Measurements from ENCODE around the gene B4GALT2. TPM values are rescaled to one million over a fixed set of nuclear protein-coding genes. Genes with fewer than 3 reads are reported as not detected.

The B4GALT2 gene
- polyA plus RNA-seq, 1 of the 3 experiments (the other 2 are of a cell fraction) = 48.0 TPM

DNA sequence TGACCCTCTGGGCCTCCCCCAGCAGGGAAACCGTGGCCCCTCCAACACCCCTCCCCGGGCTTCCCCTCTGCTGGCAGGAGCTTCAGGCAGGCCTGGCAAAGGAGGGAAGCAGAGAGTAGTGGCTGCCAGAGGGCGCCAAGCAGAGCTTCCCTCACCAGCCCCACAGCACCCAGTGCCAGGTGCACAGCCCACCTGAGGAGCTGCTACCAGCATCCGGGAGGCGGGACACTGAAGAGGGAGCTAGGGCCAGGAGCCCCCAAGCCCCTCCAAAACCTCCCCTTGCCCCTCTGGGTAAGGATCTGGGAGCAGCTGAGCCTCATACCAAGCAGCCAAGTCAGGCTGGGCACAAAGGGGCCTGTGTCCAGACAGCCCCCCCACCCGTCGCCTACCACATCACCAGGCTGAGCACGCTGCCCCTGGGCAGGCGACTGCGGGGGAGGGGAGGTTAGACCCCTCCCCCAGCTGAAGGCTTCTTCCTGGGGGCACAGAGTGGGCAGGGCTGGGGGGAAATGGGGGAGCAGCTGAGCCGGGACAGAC is 32.0 kb downstream of the B4GALT2 start:
- Histone ChIP-seq H3K4me2 (no peak overlapping the region), H3K27me3 (ENCODE audit: insufficient read depth) (no peaks in the 10 kb centered on the region), H3K79me2 (ENCODE audit: insufficient read depth) (no peaks in the 10 kb centered on the region), H3K4me3 (ENCODE audit: low read depth in 2 of 2, low read length in 1 of 2) (no peak overlapping the region), H3K4me1 (ENCODE audit: control insufficient read depth in 1 of 2, insufficient read depth in 2 of 2, low read depth in 1 of 2, low read length in 1 of 2) (peaks cover 3 to 6% of the 10 kb centered on the region in 2 experiments; a peak in 2 of 4 replicates), H3K9me2 (no peaks in the 10 kb centered on the region), H4K20me1 (ENCODE audit: insufficient read depth) (no peaks in the 10 kb centered on the region), H3F3A (replicated peaks; ENCODE audit: insufficient read depth) (no peaks in the 10 kb centered on the region), H3K27ac (ENCODE audit: low read depth in 2 of 2, low read length in 1 of 2) (no peak overlapping the region), H3K36me3 (replicated peaks in 1 of 2; ENCODE audit: control insufficient read depth in 1 of 2, insufficient read depth in 2 of 2, low read length in 1 of 2) (no peaks in the 10 kb centered on the region), H3K9ac (no peak overlapping the region), H3K9me3 (no peaks in the 10 kb centered on the region), H2AFZ (ENCODE audit: low read depth) (no peak overlapping the region)
- CTCF ChIA-PET = interaction anchor here (0.7 to 8.4 kb wide), 6 partner anchors 8 to 74 kb away, joined by 3 to 77 read pairs (median 6); partner anchors contain the start of gene SLC6A9
- TF ChIP-seq, protein P1, sequence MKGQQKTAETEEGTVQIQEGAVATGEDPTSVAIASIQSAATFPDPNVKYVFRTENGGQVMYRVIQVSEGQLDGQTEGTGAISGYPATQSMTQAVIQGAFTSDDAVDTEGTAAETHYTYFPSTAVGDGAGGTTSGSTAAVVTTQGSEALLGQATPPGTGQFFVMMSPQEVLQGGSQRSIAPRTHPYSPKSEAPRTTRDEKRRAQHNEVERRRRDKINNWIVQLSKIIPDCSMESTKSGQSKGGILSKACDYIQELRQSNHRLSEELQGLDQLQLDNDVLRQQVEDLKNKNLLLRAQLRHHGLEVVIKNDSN (IDR thresholded peaks at IDR 0.05; ENCODE audit: borderline replicate concordance, low read depth) = no peak
- TF ChIP-seq, protein P2, sequence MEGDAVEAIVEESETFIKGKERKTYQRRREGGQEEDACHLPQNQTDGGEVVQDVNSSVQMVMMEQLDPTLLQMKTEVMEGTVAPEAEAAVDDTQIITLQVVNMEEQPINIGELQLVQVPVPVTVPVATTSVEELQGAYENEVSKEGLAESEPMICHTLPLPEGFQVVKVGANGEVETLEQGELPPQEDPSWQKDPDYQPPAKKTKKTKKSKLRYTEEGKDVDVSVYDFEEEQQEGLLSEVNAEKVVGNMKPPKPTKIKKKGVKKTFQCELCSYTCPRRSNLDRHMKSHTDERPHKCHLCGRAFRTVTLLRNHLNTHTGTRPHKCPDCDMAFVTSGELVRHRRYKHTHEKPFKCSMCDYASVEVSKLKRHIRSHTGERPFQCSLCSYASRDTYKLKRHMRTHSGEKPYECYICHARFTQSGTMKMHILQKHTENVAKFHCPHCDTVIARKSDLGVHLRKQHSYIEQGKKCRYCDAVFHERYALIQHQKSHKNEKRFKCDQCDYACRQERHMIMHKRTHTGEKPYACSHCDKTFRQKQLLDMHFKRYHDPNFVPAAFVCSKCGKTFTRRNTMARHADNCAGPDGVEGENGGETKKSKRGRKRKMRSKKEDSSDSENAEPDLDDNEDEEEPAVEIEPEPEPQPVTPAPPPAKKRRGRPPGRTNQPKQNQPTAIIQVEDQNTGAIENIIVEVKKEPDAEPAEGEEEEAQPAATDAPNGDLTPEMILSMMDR (IDR thresholded peaks at IDR 0.05) = no peak
- TF ChIP-seq MXI1 (IDR thresholded peaks at IDR 0.05; ENCODE audit: low read depth, low read length) (no peak), TAF1 (IDR thresholded peaks at IDR 0.05; ENCODE audit: borderline replicate concordance, low read depth, low read length) (no peak), EZH2phosphoT487 (IDR thresholded peaks at IDR 0.05; ENCODE audit: borderline replicate concordance, low read depth) (no peak), JUND (IDR thresholded peaks at IDR 0.05) (no peak), ZBTB33 (IDR thresholded peaks at IDR 0.05; ENCODE audit: borderline replicate concordance, low read depth) (no peak), YY1 (IDR thresholded peaks at IDR 0.05; ENCODE audit: low read depth) (no peak), FOXJ3 (CRISPR knock-in tag; IDR thresholded peaks at IDR 0.05) (no peak), TCF12 (IDR thresholded peaks at IDR 0.05) (no peak), RFX5 (IDR thresholded peaks at IDR 0.05; ENCODE audit: low read length) (no peak), POLR2AphosphoS5 (IDR thresholded peaks at IDR 0.05; ENCODE audit: low read depth, low read length) (no peak), RCOR1 (IDR thresholded peaks at IDR 0.05; ENCODE audit: low read length) (no peak), EP300 (IDR thresholded peaks at IDR 0.05; ENCODE audit: borderline replicate concordance in 1 of 2, low read depth in 1 of 2, low read length in 1 of 2) (no peak), IRF3 (IDR thresholded peaks at IDR 0.05; ENCODE audit: low read depth, low read length) (no peak), FOSL2 (IDR thresholded peaks at IDR 0.05; ENCODE audit: borderline replicate concordance, low read depth) (no peak), FOXM1 (IDR thresholded peaks at IDR 0.05; ENCODE audit: low read depth) (no peak)
- TF ChIP-seq, protein P3, sequence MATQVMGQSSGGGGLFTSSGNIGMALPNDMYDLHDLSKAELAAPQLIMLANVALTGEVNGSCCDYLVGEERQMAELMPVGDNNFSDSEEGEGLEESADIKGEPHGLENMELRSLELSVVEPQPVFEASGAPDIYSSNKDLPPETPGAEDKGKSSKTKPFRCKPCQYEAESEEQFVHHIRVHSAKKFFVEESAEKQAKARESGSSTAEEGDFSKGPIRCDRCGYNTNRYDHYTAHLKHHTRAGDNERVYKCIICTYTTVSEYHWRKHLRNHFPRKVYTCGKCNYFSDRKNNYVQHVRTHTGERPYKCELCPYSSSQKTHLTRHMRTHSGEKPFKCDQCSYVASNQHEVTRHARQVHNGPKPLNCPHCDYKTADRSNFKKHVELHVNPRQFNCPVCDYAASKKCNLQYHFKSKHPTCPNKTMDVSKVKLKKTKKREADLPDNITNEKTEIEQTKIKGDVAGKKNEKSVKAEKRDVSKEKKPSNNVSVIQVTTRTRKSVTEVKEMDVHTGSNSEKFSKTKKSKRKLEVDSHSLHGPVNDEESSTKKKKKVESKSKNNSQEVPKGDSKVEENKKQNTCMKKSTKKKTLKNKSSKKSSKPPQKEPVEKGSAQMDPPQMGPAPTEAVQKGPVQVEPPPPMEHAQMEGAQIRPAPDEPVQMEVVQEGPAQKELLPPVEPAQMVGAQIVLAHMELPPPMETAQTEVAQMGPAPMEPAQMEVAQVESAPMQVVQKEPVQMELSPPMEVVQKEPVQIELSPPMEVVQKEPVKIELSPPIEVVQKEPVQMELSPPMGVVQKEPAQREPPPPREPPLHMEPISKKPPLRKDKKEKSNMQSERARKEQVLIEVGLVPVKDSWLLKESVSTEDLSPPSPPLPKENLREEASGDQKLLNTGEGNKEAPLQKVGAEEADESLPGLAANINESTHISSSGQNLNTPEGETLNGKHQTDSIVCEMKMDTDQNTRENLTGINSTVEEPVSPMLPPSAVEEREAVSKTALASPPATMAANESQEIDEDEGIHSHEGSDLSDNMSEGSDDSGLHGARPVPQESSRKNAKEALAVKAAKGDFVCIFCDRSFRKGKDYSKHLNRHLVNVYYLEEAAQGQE (IDR thresholded peaks at IDR 0.05; ENCODE audit: low read depth, low read length) = no peak
- WGBS (ENCODE audit: low lambda C conversion rate) = 100% methylated on average over 1 of the region's 11 CpGs
- no peak for DNase-seq
- POLR2A ChIA-PET = no interaction called here
